GM04503 (cell line): ENCODE results near the gene INMT.
"Not testable (repeated sequence)": the region's sequence is repeated elsewhere in the genome, so short reads cannot be mapped to it uniquely, and the experiment has no call there.

ENCODE experiments used
- DNase-seq: peaks from one replicate; pipeline ENCODE4 v3.0.0-alpha.2; 2012; ENCODE audit warnings: low read depth

INMT gene

DNA sequence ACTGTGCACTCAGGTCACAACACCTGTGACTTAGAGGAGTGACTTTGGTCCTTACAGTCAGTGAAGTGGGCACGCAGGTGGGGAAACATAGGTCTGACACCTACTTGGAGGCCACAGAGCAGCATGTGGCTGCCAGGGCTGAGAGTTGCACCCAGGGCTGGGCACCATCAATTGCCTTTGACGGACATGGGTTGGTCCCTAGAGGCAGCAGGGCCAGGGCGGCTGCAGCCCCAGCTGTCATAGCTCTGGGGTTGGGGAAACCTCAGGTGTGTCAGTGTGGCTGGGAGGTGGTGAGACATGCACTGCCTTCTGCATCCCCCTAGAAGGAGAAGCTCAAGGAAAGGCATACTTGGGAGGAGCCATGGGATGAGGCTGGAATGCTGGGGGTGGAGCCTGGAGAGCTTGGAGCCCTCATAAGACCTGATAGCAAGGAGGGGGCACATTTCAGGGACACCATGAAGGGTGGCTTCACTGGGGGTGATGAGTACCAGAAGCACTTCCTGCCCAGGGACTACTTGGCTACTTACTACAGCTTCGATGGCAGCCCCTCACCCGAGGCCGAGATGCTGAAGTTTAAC lies at the start of gene INMT:
INMT (plus strand) TSS at position 440 of the 578 bp plus-strand sequence; CDS start at position 456, 16 bp downstream.
- DNase-seq: no peak

DNA sequence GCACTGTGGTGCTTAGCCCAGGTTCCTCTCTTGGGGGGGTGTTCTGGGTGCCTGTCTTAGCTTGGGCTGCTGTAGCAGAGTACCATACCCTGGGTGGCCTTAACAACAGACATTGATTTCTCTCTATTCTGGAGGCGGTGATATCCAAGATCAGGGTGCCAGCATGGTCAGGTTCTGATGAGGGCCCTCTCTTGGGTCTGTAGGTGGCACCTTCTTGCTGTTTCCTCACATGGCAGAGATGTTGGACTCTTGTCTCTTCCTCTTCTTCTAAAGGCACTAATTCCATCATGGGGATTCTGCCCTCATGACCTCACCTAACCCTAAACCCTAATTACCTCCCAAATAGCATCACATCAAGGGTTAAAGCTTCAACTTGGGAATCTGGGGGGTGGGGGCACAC lies 49.7 kb upstream of the INMT start:
- no peak for DNase-seq

DNA sequence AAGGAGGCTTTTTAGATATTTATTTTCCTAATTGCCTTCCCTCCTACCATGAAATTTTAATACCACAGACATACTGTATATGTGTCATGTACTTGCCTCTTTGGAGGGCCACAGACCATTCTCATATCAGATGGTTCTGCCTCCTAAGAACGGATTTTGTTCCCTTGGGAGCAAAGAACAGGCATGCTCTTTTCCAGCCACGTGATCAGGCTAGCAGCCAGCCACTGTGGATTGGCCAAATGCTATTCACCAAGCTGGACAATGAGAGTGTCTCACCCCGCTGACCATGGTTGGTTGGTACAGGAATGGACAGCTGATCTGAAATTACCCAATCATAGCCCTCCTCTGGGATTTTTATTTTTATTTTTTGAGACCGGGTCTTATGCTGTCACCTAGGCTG lies 48.2 kb upstream of the INMT start:
- DNase-seq: no peak

DNA sequence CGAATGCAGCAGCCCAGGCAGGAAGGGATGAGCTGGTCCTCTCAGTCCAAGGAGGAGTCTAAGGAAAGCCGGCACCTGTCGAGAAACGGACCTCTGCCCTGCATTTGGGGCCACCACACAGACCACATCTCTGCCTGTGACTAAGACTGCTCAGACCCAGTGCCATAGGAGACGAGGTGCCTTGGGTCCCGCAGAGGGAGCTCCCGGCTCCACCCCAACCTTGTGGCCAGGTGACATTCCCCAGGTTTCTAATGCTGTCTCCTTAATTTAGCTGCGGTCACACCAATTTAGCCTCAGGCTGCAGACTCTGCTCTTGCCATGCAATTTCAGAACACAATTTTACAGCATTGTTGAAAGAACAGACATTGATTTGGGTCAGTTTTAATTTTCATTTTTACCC lies 46.9 kb upstream of the INMT start:
- DNase-seq: no peak

DNA sequence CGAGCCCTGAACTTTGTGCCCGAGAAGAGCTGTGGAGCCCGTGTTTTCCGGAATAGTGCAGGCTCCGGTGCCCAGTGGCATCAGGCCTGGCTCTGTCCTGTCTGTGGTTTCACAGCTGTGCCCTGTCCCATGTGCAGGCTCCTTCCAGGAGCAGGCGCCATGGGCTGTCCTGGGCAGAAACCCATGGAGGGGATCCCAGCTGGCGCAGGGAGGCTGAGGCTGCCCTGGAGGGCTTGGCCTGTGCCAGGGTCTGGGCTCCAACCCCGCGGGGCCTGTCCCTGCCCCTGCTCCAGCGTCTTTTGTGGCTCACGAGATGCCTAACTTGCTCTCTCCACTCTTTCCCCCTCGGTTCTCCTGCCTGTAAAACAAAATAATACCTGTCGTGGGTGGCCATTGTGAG lies 46.3 kb upstream of the INMT start:
- no peak for DNase-seq

DNA sequence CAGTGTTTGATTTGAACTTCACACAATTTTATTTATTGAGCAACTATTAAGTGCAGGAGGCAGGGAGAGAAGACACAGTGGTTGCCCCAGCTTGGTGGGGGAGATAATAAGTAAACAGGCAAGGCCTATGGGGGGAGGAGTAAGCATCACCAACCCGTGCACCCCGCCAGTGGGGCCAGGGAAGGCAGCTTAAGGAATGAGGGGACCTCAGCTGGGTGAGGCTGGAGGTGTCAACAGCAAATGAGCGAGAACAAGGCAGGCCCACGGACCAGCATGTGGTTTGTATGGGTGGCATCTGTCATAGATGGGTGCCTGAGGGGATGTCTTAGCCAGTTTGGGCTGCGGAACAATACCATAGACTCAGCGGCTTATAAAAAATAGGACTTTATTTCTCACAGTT lies 45.6 kb upstream of the INMT start:
- no peak for DNase-seq

DNA sequence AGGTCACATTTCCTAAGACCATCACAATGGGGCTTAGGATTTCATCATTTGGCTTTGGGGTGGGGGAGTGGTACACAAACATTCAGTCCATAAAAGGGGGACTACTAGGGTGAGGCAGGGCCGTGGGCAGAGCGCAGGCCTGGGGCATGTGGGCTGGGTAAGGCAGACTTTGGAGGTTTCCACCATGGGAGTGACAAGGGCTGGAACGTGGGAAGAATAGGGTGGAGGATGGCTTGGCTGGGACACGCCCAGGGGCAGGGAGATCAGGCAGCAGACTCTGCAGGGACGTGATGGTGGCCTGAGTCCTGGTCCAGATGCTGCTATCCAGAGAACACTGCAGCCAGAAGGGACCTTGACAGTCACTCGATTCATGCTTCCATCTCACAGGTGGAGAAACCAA lies 45.0 kb upstream of the INMT start:
- DNase-seq: no peak

DNA sequence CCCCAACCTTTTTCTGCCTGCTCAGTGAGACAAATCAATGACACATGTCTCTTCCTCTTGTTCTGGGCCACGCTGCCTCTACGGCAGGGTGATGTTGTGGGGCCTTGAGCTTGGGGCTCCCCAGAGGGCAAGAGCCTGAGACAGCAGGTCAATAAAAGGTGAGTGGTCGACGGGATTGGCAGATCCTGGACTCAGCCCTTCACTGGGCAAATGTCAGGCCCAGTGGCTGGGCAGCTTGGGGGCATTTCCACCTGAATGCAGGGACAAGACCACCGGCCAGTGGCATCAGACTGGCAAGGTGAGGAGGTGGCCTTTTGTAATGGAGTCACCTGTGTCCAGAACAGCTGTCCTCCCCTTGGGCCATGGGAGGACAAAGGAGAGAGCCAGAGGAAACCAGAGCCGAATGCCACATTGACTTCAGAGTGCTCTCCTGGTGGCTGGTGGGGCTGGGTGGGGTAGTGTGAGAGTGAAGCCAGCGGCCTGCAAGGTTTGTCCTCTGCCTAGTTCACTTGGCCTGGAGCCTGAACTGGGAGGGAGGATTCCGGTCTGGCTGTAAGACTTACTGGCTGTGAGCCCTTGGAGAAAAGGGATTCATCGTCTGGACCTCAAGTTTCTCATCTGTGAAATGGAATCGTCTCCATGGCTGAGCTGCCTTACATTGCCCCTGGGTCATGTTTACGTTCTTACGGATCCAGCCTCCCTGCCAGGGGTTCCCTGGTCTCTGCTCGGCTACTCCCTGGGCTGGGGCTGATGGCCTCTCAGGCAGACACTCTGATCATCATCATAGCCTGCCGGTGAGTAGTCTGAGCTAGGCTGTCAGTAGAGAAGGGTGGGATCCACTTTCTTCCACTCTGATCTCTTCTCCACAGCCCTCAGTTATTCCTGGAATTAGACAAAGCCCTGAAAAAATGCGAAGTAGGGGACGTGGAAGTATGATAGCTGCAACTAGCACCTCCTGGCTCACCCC lies 44.3 kb upstream of the INMT start:
- DNase-seq: no peak

DNA sequence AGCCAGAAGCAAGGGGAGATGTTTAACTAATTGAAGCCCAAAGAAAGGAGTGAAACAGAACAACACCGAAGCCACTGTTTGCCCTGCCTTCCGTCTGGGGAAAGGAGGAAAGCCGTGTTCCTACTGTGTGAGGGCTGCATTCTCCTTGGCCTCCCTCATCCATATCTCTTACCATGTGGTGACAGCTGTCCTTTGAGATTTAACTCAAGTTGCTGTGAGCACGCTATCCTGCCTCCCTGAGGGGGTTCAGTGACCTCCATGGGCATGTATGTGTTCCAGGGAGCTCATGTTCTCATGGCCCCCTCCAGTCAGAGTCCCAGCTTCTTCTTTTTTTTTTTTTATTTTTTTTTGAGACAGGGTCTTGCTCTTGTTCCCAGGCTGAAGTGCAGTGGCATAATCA lies 43.5 kb upstream of the INMT start:
- no peak for DNase-seq

DNA sequence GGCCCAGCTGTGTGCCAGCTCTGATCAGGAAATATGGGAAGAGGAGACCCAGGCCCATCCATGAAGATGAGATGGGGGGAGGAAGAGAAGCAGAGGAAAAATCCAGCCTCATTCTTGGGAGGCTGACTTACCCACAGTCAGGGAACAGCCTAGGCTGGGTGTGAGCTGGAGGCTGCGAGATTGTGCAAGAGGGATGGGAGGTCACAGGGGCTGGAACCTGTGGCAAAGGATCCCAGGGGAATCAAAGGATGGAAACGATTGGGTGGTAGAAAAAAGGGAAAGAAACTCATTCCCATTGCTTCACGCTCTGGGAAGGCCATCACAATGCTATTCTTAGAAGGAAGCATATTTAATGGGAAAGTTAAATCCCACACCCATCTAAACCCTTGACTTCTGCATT lies 43.0 kb upstream of the INMT start:
- no peak for DNase-seq

DNA sequence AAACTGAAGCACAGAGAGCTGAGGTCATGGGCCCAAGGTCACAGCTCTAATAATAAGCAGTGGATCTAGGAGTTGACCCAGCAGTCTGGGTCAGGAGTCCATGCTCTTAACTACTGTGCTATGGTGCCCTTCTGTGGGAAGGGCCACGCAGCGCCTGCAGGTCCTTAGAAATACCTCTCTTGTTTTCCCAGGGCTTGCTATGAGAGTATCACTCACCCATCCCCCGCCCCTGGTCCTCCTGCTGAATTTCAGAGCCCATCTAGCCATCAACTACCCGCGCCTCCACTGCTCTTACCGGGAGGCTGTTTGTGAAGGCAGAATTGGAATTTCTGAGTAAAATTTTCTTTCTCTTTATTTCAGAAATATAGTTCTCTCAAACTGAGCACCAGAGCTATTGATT lies 42.4 kb upstream of the INMT start:
- DNase-seq: no peak

DNA sequence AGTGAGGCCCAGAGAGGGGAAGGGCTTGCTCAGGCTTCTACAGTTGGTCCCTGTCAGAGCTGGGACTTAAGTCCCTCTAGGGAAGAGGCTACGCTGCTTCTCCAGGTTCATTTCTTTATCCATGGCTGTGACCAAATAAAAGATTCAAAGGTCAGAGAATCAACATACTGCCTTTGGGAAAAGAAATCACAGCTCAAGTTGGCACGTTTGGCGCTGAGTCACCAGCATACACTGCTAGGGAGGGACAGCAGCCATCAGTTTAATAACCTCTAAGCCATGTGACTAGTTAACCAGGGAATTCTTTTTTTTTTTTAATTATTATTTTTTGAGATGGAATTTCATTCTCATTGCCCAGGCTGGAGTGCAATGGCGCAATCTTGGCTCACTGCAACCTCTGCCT lies 41.3 kb upstream of the INMT start:
- no peak for DNase-seq

DNA sequence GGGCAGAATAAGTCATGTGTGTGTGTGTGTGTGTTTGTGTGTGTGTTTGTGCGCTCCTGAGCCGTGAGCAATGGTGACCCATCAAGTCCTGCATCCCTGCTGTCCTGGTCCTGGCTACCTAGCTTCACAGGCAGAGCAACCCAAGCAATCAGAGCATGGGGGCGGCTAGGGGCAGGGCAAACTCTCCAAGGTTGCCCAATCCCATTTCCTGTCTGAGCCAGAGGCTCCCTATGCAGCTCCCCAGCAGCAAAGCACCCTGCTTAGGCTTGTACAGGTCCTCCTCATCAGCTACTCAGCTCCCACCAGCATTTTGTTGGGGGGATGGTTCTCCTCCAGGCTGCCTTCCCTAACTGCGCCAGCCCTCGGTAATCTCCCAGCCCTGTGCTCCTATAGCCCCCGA lies 38.5 kb upstream of the INMT start:
- DNase-seq: no peak

DNA sequence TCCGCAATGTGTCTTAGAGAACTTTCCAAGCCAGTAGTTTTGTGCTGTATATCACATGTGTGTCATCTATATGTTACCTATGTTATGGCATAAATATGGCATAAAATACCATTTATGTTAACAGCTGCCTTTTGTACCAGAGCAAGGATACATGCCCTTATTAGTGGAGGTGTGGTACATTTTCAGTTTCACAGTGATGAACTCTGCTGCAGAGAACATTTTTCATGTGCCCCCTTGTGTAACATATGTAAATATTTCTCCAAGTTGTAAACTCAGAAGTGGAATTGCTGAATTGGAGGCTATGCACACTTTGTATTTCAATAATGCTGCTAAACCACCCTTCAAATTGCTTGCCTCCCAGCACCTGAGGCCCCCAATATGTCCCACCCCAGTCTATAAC lies 37.8 kb upstream of the INMT start:
- DNase-seq: no peak

DNA sequence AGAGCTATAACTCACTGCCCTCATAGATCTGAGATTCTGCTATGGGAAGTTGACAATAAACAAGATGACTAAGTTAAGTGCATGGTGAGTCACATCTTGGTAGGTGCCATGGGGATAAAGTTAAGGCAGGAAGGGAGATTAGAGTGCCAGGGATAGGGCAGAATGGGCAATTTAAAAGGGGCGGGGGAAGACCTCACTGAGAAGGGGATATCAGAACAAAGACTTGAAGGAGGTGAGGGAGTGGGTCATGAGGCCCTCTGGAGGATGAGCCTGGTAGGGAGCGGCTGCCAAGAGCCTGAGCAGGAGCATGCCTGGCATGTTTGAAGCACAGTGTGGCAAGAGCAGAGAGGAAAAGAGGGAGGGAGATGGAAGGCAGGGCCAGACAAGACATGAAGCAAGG lies 34.8 kb upstream of the INMT start:
- DNase-seq: peak; percentile 14

DNA sequence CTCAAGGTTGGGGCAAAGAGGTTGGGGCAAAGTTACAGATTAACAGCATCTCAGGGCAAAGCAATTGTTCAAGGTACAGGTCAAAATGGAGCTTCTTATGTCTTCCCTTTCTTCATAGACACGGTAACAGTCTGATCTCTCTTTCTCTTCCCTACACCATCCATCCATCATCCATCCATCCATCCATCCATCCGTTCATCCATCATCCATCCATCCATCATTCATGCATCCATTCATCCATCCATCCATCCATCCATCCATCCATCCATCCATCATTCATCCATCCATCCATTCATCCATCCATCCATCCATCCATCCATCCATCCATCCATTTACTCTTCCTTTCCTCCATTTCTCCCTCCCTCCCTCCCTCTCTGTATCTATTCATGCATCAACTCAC lies 32.5 kb upstream of the INMT start:
- not testable (repeated sequence) for DNase-seq

DNA sequence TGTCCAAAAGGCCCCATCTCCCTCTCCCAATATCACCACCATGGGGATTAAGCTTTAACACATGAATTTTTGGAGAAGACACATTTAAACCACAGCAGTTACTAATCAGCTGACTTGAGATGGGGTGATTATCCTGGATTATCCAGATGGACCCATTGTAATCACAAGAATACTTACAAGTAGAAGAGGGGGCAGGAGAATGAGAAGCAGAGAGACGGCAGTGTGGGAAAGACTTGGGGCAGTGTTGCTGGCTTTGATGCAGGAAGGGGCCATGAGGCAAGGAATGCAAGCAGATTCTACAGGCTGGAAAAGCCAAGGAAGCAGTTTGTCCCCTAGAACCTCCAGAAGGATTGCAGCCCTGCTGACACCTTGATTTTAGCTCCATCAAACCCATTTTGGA lies 30.7 kb upstream of the INMT start:
- DNase-seq: no peak

DNA sequence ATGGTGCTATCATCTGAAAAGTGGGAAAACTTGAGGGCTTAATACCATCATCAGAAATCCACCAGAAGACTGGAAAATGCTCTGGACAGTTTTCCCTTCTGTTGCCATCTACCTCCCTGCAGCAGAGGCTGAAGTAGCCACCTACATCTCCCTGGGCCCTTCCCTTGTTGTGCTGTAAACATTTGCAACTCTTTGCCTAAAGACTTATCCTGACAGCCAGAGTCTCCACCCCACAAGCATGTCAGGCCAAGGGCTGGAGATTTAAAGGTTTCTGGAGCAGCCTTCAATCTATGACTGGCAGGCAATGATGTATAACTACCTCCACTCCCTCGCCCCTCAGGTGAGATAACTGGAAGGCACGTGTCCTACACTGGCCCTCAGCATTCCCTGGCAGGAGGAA lies 29.7 kb upstream of the INMT start:
- DNase-seq: no peak

DNA sequence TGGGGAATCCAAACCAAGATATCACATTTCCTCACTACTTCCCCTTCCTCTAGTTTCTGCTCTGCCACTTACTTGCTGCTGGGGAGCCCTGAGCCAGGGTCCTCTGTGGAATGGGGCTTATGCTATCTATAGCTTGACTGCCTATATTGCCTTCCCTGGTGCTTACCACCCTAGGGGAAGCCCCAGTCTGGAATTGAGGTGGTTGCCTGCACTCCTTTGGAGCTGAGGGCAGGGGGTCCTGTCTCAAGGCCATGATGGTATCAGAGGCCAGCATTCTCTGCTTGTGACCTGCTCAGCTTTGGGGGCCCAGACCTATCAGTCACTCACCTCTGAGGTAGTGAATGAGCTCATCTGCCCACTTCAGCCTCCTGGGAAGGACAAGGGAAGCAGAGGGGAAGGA lies 29.3 kb upstream of the INMT start:
- DNase-seq: no peak

DNA sequence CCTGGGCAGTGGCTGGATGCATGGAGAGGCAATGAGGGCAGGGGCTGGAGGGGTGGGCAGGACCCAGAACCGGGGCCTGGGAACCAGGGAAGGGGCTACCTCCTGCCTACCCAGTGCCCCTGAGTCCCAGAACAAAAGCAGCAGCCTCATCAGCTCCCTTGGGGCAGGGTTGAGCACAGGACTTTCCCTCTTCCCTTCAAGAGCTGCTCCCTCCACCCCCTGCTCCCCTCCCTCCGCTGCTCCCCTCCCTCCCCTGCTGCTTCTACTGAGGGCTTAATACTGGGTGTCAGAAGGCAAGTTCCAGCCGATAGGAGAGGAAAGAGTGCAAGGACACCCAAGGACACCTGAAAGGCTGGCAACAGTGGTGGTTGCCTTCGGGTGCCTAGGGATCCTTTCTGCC lies 28.2 kb upstream of the INMT start:
- no peak for DNase-seq

DNA sequence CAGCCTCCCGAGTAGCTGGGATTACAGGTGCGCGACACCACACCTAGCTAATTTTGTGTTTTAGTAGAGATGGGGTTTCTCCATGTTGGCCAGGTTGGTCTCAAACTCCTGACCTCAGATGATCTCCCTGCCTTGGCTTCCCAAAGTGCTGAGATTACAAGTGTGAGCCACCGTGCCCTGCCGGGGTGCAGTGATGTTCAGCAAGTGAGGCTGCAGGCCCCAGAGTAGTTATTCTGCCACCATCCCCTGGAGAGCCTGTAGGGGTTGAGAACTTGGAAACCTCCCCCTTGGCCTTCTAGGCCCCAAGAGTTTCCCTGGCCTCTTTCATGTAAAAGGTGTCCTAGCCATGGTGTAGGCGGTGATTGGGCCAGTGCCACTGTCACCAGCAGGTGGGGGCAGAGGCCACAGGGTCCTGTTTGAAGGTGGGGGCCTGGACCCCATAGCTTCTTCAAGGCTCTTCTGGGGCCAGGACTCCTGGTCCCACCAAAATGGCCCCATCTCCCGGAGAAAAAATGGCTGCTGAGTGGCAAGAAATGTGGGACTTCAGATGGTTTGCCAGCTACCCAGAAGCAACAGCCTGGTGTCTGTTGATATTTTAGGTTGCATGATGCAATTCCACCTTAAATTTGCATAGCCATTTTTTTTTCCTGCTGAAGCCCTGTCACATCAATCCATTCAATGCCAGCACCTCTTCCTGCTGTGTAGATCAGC lies 25.5 kb upstream of the INMT start:
- no peak for DNase-seq

DNA sequence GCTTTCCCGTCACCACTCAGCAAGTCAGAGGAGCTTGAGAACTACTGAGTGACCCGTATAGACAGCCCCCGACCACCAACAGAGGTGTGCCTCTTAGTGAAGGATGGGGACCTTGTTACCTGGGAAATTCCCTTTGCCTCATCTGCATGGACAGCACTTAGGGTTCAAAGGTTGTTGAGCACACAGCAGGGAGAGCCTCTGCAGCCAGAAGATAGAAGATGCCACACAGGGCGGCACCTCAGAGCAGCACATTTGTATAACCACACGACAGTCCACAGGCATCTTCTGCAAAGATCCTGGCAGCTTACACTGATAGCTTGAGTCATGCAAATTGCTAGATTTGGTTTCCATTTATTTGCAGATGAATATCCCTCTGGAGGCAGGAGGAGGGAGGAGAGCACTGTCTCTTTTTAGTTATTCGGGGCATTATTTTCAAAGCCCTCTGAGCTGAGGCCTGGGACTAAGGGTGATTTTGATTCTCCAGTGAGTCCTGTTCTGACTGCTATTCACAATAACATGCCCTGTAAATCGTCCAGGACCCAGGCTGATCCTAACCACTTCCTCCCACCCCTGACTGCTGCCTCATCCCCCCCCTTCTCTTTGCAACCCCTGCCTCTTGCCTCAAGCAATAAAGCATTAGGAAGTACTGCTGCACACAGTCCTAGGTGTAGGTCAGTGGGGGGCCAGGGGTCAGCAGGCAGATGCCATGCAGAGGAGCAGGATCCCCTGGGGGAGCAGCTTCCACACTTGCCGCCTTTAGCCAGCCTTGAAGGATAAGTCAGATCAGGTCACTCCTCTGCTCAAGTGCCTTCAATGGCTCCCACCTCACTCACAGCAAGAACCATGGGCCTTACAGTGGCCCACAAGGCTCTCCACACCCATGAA lies 24.6 kb upstream of the INMT start:
- no peak for DNase-seq
